Panc1 (cell line): ENCODE data around the gene AEBP2. TPM values are rescaled to one million over a fixed set of nuclear protein-coding genes. Genes with fewer than 3 reads are reported as not detected.

Source experiments
- ATAC-seq: fragments of 200-7000 bp; cut with Tn5 transposase; 2 replicates; pipeline ENCODE4 v1.9.1; 2020; ENCODE audit warnings: mild to moderate bottlenecking, moderate library complexity
- BruUV-seq: library from RNA; stranded (reverse); fragments of 400-500 nt; replicated peaks from 2 replicates; lab custom pipeline; 2021; lab: Mats Ljungman, UMichigan
- CTCF ChIA-PET: fragments of 300-600 bp; sonication (Branson Sonifier 250); formaldehyde crosslinking; loops from one replicate; lab custom pipeline; 2022; ENCODE audit warnings: antibody characterized with exemption; lab: Charles Lee
- POLR2A ChIA-PET: fragments of 300-600 bp; sonication (Branson Sonifier 250); formaldehyde crosslinking; loops from one replicate; lab custom pipeline; 2022; ENCODE audit warnings: antibody characterized with exemption; lab: Charles Lee
- DNase-seq: peaks from one replicate; pipeline ENCODE4 v3.0.0-alpha.2; 2010; ENCODE audit warnings: low read depth, low spot score
- H3K27ac ChIP-seq: 2 replicates; pipeline ENCODE4 v1.5.1; 2011; ENCODE audit warnings: mild to moderate bottlenecking, low read length, inconsistent platforms
- H3K27me3 ChIP-seq: fragments of 200-500 bp; sonication (Bioruptor generic); 2 replicates; pipeline ENCODE4 v1.6.0; 2014; ENCODE audit warnings: low read length, inconsistent platforms; ENCODE audit not compliant: control insufficient read depth, insufficient read depth
- H3K36me3 ChIP-seq: fragments of 200-500 bp; sonication (Bioruptor generic); 2 replicates; pipeline ENCODE4 v1.5.1; 2014; ENCODE audit warnings: inconsistent platforms, mild to moderate bottlenecking, low read length, moderate library complexity; ENCODE audit not compliant: control insufficient read depth, insufficient read depth
- H3K4me1 ChIP-seq: 2 replicates; pipeline ENCODE4 v1.5.1; 2011; ENCODE audit warnings: inconsistent platforms, mild to moderate bottlenecking, low read length, moderate library complexity; ENCODE audit not compliant: control insufficient read depth, insufficient read depth
- H3K4me3 ChIP-seq, 2 experiments: 2 replicates each; pipeline ENCODE4 v1.5.1; 2011 to 2012; ENCODE audit warnings: low read depth in 2 of 2, low read length in 2 of 2, mild to moderate bottlenecking in 2 of 2, inconsistent platforms in 1 of 2, moderate library complexity in 1 of 2
- H3K9me3 ChIP-seq: fragments of 200-500 bp; sonication (Bioruptor generic); 2 replicates; pipeline ENCODE4 v1.5.1; 2014; ENCODE audit warnings: low read depth, mild to moderate bottlenecking, inconsistent platforms, low read length, moderate library complexity; ENCODE audit not compliant: control insufficient read depth, insufficient read depth
- POLR2AphosphoS5 ChIP-seq: IDR thresholded peaks from 2 replicates; pipeline ENCODE4 v1.6.1; 2012; ENCODE audit warnings: mild to moderate bottlenecking, low read depth, low read length, moderate library complexity
- REST ChIP-seq, 2 experiments: IDR thresholded peaks; 2 replicates each; pipeline ENCODE4 v1.6.1; 2011 to 2012; ENCODE audit warnings: low read depth in 2 of 2, control low read depth in 1 of 2, low read length in 1 of 2, mild to moderate bottlenecking in 1 of 2, moderate library complexity in 1 of 2; ENCODE audit not compliant: insufficient read depth in 1 of 2
- SIN3A ChIP-seq: IDR thresholded peaks from 2 replicates; pipeline ENCODE4 v1.6.1; 2012; ENCODE audit warnings: low read depth, mild to moderate bottlenecking, low read length, moderate library complexity, borderline replicate concordance; ENCODE audit not compliant: insufficient read depth
- TCF7L2 ChIP-seq: IDR thresholded peaks from 2 replicates; pipeline ENCODE4 v1.6.1; 2011; ENCODE audit warnings: mild to moderate bottlenecking, low read depth, low read length, inconsistent platforms
- in situ Hi-C: cut with HindIII; loops from 2 replicates; pipeline ENCODE4 v1.10.0; 2016; ENCODE audit warnings: low sequenced_read_pairs, low pct_unique_long_range_greater_than_20kb
- intact Hi-C: fragments of 100-400 bp; cut with micrococcal nuclease; formaldehyde crosslinking; loops from one replicate; pipeline ENCODE4 v1.10.0; 2022; ENCODE audit not compliant: unreplicated experiment
- total RNA-seq: library from RNA; stranded (reverse); gene quantifications from one replicate; pipeline ENCODE4 v1.2.1, GENCODE V29; 2021; ENCODE audit not compliant: unreplicated experiment
- TF ChIP-seq, protein P1 (sequence below): fragments of 450-650 bp; IDR thresholded peaks from 2 replicates; pipeline ENCODE4 v1.5.1; 2017; ENCODE audit warnings: mild to moderate bottlenecking

The AEBP2 gene
- total RNA-seq, 1 experiment from 2014 or later, result 32.4 TPM

- ChIA-PET POLR2A (no interaction called here), CTCF (no interaction called here)
- H3K9me3 ChIP-seq, result no peaks in the 10 kb centered on the region
- no TSS peak for BruUV-seq
- H3K4me1 ChIP-seq, result no peaks in the 10 kb centered on the region
- no peak overlapping the region for H3K27ac ChIP-seq
- intact Hi-C loops, result no loop called here
- in situ Hi-C loops, result no loop called here
- H3K4me3 ChIP-seq, result no peak overlapping the region
- ATAC-seq (no peak), DNase-seq (no peak)
- H3K36me3 ChIP-seq, result no peaks in the 10 kb centered on the region
- no peaks in the 10 kb centered on the region for H3K27me3 ChIP-seq
- TF ChIP-seq, protein P1, sequence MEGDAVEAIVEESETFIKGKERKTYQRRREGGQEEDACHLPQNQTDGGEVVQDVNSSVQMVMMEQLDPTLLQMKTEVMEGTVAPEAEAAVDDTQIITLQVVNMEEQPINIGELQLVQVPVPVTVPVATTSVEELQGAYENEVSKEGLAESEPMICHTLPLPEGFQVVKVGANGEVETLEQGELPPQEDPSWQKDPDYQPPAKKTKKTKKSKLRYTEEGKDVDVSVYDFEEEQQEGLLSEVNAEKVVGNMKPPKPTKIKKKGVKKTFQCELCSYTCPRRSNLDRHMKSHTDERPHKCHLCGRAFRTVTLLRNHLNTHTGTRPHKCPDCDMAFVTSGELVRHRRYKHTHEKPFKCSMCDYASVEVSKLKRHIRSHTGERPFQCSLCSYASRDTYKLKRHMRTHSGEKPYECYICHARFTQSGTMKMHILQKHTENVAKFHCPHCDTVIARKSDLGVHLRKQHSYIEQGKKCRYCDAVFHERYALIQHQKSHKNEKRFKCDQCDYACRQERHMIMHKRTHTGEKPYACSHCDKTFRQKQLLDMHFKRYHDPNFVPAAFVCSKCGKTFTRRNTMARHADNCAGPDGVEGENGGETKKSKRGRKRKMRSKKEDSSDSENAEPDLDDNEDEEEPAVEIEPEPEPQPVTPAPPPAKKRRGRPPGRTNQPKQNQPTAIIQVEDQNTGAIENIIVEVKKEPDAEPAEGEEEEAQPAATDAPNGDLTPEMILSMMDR, result no peak
Observed at GRCh38 chr12:19394385-19394784, 44.9 kb upstream of the AEBP2 start.

DNA sequence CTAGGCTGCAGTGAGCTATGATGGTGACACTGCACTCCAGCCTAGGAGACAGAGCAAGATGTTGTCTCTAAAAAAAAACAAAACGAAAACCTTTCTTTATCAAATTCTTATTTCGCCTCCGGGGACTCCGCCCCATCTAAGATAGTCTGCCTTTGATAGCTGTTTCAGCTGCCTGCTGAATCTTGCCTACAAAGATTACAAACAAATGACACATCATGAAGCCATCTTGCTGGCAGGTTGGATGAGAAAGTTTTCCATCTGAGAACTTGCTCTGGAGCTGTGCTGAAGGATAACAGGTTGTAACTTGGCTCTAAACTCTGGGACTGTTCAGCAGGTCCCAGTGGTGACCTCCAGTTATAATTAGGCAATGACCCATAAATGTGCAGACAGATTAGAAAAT lies 41.8 kb upstream of the AEBP2 start:
- in situ Hi-C loops (no loop called here), intact Hi-C loops (no loop called here)
- POLR2A ChIA-PET, result no interaction called here
- no peaks in the 10 kb centered on the region for H3K27me3 ChIP-seq
- ATAC-seq, result no peak
- CTCF ChIA-PET, result no interaction called here
- H3K4me3 ChIP-seq, result no peak overlapping the region
- no peaks in the 10 kb centered on the region for H3K4me1 ChIP-seq
- no peaks in the 10 kb centered on the region for H3K36me3 ChIP-seq
- TF ChIP-seq SIN3A, result no peak
- no peak for TF ChIP-seq TCF7L2
- no peak for TF ChIP-seq POLR2AphosphoS5
- TF ChIP-seq REST (IDR thresholded peaks at IDR 0.05; ENCODE audit: insufficient read depth in 1 of 2, low read depth in 2 of 2, low read length in 1 of 2), result no peak
- TF ChIP-seq, protein P1, result no peak
- BruUV-seq, result no TSS peak
- H3K27ac ChIP-seq, result no peak overlapping the region
- H3K9me3 ChIP-seq, result no peaks in the 10 kb centered on the region
- no peak for DNase-seq
